T-cell (primary cell): ENCODE data around the gene SPOP. TPM values are rescaled to one million over a fixed set of nuclear protein-coding genes. Genes with fewer than 3 reads are reported as not detected.

ENCODE experiments used
- ATAC-seq, 4 experiments: fragments of 200-7000 bp in 3 of 4; fragments of 150-1000 bp in 1 of 4; cut with Tn5 transposase; replicated peaks in 1 of 4; 1 replicate in 3 of 4; 2 replicates in 1 of 4; pipeline ENCODE4 v1.10.0; 2021; ENCODE audit warnings: moderate library complexity in 3 of 4, mild to moderate bottlenecking in 2 of 4, moderate number of reproducible peaks in 1 of 4
- CTCF ChIA-PET, 2 donors: fragments of 300-600 bp; sonication (Branson Sonifier 250); formaldehyde crosslinking; loops; one replicate each; lab custom pipeline; 2022; ENCODE audit warnings: antibody characterized with exemption in 2 of 2; lab: Charles Lee
- POLR2A ChIA-PET, 2 donors: fragments of 300-600 bp; sonication (Branson Sonifier 250); formaldehyde crosslinking; loops; one replicate each; lab custom pipeline; 2022; ENCODE audit warnings: antibody characterized with exemption in 2 of 2; lab: Charles Lee
- DNase-seq, 35 experiments: peaks; one replicate each; pipeline versions ENCODE4 v3.0.0 to v3.0.0-alpha.2; 2013 to 2023
- H3K27ac ChIP-seq: one replicate; pipeline ENCODE4 v1.5.1; 2013; ENCODE audit warnings: low read length
- H3K27me3 ChIP-seq, 2 experiments: replicated peaks in 1 of 2; 1 replicate in 1 of 2; 2 replicates in 1 of 2; pipeline versions ENCODE4 v1.6.1 to v1.7.0; 2013; ENCODE audit warnings: low read length in 1 of 2, mixed read lengths in 1 of 2; ENCODE audit not compliant: control insufficient read depth in 2 of 2, insufficient read depth in 2 of 2; ENCODE audit errors: extremely low read depth in 1 of 2
- H3K36me3 ChIP-seq, 2 donors: 1 replicate in 1 of 2; 2 replicates in 1 of 2; pipeline versions ENCODE4 v1.6.1 to v1.7.0; 2013; ENCODE audit warnings: low read length in 1 of 2; ENCODE audit not compliant: control insufficient read depth in 2 of 2, insufficient read depth in 1 of 2; ENCODE audit errors: extremely low read depth in 1 of 2
- H3K4me1 ChIP-seq, 2 experiments: 1 replicate in 1 of 2; 2 replicates in 1 of 2; pipeline versions ENCODE4 v1.6.1 to v1.7.0; 2013; ENCODE audit warnings: low read length in 2 of 2, mixed read lengths in 1 of 2; ENCODE audit not compliant: insufficient read depth in 2 of 2, control insufficient read depth in 1 of 2; ENCODE audit errors: extremely low read depth in 1 of 2
- H3K4me3 ChIP-seq, 2 donors: 1 replicate in 1 of 2; 2 replicates in 1 of 2; pipeline versions ENCODE4 v1.5.1 to v1.7.0; 2013; ENCODE audit warnings: mild to moderate bottlenecking in 2 of 2, low read length in 1 of 2, moderate library complexity in 1 of 2; ENCODE audit not compliant: control insufficient read depth in 1 of 2; ENCODE audit errors: extremely low read depth in 1 of 2
- H3K9me3 ChIP-seq: 2 replicates; pipeline ENCODE4 v1.7.0; 2013
- H3K27ac Mint-ChIP-seq, 2 donors: one replicate each; pipeline ENCODE4 v1.8.0; 2020 to 2021; ENCODE audit warnings: mild to moderate bottlenecking in 2 of 2, mixed read lengths in 2 of 2
- H3K27me3 Mint-ChIP-seq, 2 donors: one replicate each; pipeline ENCODE4 v1.8.0; 2021 to 2022; ENCODE audit warnings: mixed read lengths in 2 of 2
- H3K36me3 Mint-ChIP-seq: one replicate; pipeline ENCODE4 v1.8.0; 2021; ENCODE audit warnings: mixed read lengths
- H3K4me1 Mint-ChIP-seq, 3 donors: one replicate each; pipeline ENCODE4 v1.8.0; 2020 to 2022; ENCODE audit warnings: mixed read lengths in 3 of 3, mild to moderate bottlenecking in 1 of 3
- H3K4me3 Mint-ChIP-seq, 3 donors: one replicate each; pipeline ENCODE4 v1.8.0; 2020 to 2022; ENCODE audit warnings: mild to moderate bottlenecking in 3 of 3, mixed read lengths in 3 of 3, moderate library complexity in 3 of 3
- H3K9me3 Mint-ChIP-seq, 3 donors: one replicate each; pipeline ENCODE4 v1.8.0; 2020 to 2022; ENCODE audit warnings: mixed read lengths in 3 of 3
- WGBS: methylation state at CpG from one replicate; pipeline ENCODE4 v1.1.5; 2013; ENCODE audit warnings: missing lambda C conversion rate; ENCODE audit not compliant: insufficient coverage; 5-methylcytosine and 5-hydroxymethylcytosine counted together
- total RNA-seq, 35 experiments: library from RNA in 6 of 35; stranded (reverse) in 6 of 35; fragments of 120-200 nt in 1 of 35; gene quantifications; one replicate each; pipeline versions ENCODE4 v1.2.1 to v1.2.4 and lab custom pipeline; 2013 to 2026

SPOP gene
- total RNA-seq, 5 donors from 2014 or later (not counting 1 experiment from before 2014, with no cell fraction given): 67.1 to 80.4 (median 71.5) TPM

GRCh38 chr17:49700960-49701359 lies 23.1 kb upstream of the SPOP start:
- ChIA-PET CTCF (no interaction called here), POLR2A (interaction anchor here (0.6 to 0.9 kb wide), 2 partner anchors 8 to 139 kb away, joined by 3 read pairs; no protein-coding TSS in a partner anchor)
- Histone ChIP-seq H3K4me1 (peaks cover 6 to 20% of the 10 kb centered on the region in 2 experiments), H3K27me3 (no peaks in the 10 kb centered on the region), H3K36me3 (peaks cover 5 to 68% of the 10 kb centered on the region in 2 donors), H3K27ac (no peak overlapping the region), H3K4me3 (no peak overlapping the region), H3K9me3 (no peaks in the 10 kb centered on the region)
- no peaks in the 10 kb centered on the region for H3K9me3 Mint-ChIP-seq
- DNase-seq: no peak
- H3K27me3 Mint-ChIP-seq: no peaks in the 10 kb centered on the region
- no peak overlapping the region for H3K4me3 Mint-ChIP-seq
- peaks cover 48% of the 10 kb centered on the region for H3K36me3 Mint-ChIP-seq
- peaks cover 23 to 27% (median 25%) of the 10 kb centered on the region in 3 donors for H3K4me1 Mint-ChIP-seq
- peak overlapping the region in 1 of 2 donors; percentile 34 for H3K27ac Mint-ChIP-seq
- no peak for ATAC-seq
- WGBS: 100% methylated on average over 5 of the region's 6 CpGs

- Mint-ChIP-seq H3K27me3 (no peaks in the 10 kb centered on the region), H3K27ac (peak overlapping the region; percentile 50 to 60), H3K9me3 (no peaks in the 10 kb centered on the region), H3K36me3 (peaks cover 41% of the 10 kb centered on the region), H3K4me3 (no peak overlapping the region), H3K4me1 (peaks cover 25 to 31% (median 31%) of the 10 kb centered on the region in 3 donors)
- ATAC-seq: no peak
- Histone ChIP-seq H3K9me3 (no peaks in the 10 kb centered on the region), H3K4me1 (peaks cover 11 to 24% of the 10 kb centered on the region in 2 experiments), H3K27ac (no peak overlapping the region), H3K4me3 (no peak overlapping the region), H3K36me3 (peaks cover 5 to 59% of the 10 kb centered on the region in 2 donors), H3K27me3 (no peaks in the 10 kb centered on the region)
- POLR2A ChIA-PET: no interaction called here
- CTCF ChIA-PET: no interaction called here
- 69% methylated on average over 7 of the region's 8 CpGs for WGBS
- no peak for DNase-seq
Observed at GRCh38 chr17:49699966-49700575, 22.2 kb upstream of the SPOP start.

- H3K36me3 Mint-ChIP-seq: peaks cover 26% of the 10 kb centered on the region
- H3K4me3 Mint-ChIP-seq: no peak overlapping the region
- CTCF ChIA-PET: no interaction called here
- H3K9me3 Mint-ChIP-seq: no peaks in the 10 kb centered on the region
- H3K27me3 ChIP-seq: no peaks in the 10 kb centered on the region
- no peaks in the 10 kb centered on the region for H3K27me3 Mint-ChIP-seq
- POLR2A ChIA-PET: interaction anchor here (0.5 to 0.6 kb wide), 2 partner anchors 66 to 136 kb away, joined by 8 read pairs; partner anchors contain the start of gene FAM117A (in 1 of the 2)
- ATAC-seq (no peak), DNase-seq (no peak)
- H3K27ac Mint-ChIP-seq: peak overlapping the region in 1 of 2 donors; percentile 28
- no peak overlapping the region for H3K27ac ChIP-seq
- H3K36me3 ChIP-seq: peaks cover 5 to 38% of the 10 kb centered on the region in 2 donors
- H3K4me1 Mint-ChIP-seq: peaks cover 28 to 35% (median 35%) of the 10 kb centered on the region in 3 donors
- no peaks in the 10 kb centered on the region for H3K9me3 ChIP-seq
- WGBS: 75% methylated on average over 2 of the region's 6 CpGs
- peaks cover 15 to 25% of the 10 kb centered on the region in 2 experiments for H3K4me1 ChIP-seq
- H3K4me3 ChIP-seq: no peak overlapping the region
Observed at GRCh38 chr17:49698005-49698404, 20.1 kb upstream of the SPOP start.

- peaks cover 16 to 28% of the 10 kb centered on the region in 2 experiments for H3K4me1 ChIP-seq
- H3K9me3 ChIP-seq: no peaks in the 10 kb centered on the region
- ChIA-PET POLR2A (interaction anchor here (0.5 to 0.7 kb wide), 2 partner anchors 77 to 1244 kb away, joined by 3 to 4 read pairs; no protein-coding TSS in a partner anchor), CTCF (interaction anchor here (0.6 to 1.8 kb wide), 11 partner anchors 12 to 301 kb away, joined by 3 to 10 read pairs (median 4); partner anchors contain the start of genes FAM117A (in 1 of the 2) and SLC35B1 (in 1 of the 2))
- H3K36me3 ChIP-seq: peaks cover 5 to 22% of the 10 kb centered on the region in 2 donors
- peaks cover 38 to 42% (median 42%) of the 10 kb centered on the region in 3 donors for H3K4me1 Mint-ChIP-seq
- H3K9me3 Mint-ChIP-seq: no peaks in the 10 kb centered on the region
- peak overlapping the region; percentile 58 for H3K27ac ChIP-seq
- no peaks in the 10 kb centered on the region for H3K27me3 Mint-ChIP-seq
- H3K27ac Mint-ChIP-seq: peak overlapping the region; percentile 71 to 82
- ATAC-seq (peak; percentile 72 to 94 (median 82)), DNase-seq (peak in 33 of 35 experiments; percentile 31 to 82 (median 60))
- WGBS: 40% methylated on average over 5 of the region's 8 CpGs
- no peaks in the 10 kb centered on the region for H3K27me3 ChIP-seq
- peaks cover 17% of the 10 kb centered on the region for H3K36me3 Mint-ChIP-seq
- H3K4me3 Mint-ChIP-seq: peak overlapping the region in 1 of 3 donors; percentile 37
- peak overlapping the region in 1 of 2 donors; percentile 10 for H3K4me3 ChIP-seq
Observed at GRCh38 chr17:49696233-49696761, 18.4 kb upstream of the SPOP start.

- POLR2A ChIA-PET: interaction anchor here (0.5 to 0.7 kb wide), 2 partner anchors 78 to 1244 kb away, joined by 3 to 4 read pairs; no protein-coding TSS in a partner anchor
- Mint-ChIP-seq H3K27me3 (no peaks in the 10 kb centered on the region), H3K36me3 (peaks cover 12% of the 10 kb centered on the region), H3K27ac (peak overlapping the region; percentile 71 to 82), H3K4me1 (peaks cover 43 to 48% (median 47%) of the 10 kb centered on the region in 3 donors), H3K9me3 (no peaks in the 10 kb centered on the region), H3K4me3 (peak overlapping the region in 1 of 3 donors; percentile 37)
- no peaks in the 10 kb centered on the region for H3K27me3 ChIP-seq
- no peak overlapping the region for H3K4me3 ChIP-seq
- DNase-seq (no peak), ATAC-seq (peak in 3 of 4 experiments; percentile 18 to 34 (median 29))
- CTCF ChIA-PET: interaction anchor here (0.6 to 1.8 kb wide), 11 partner anchors 13 to 301 kb away, joined by 3 to 10 read pairs (median 4); partner anchors contain the start of genes FAM117A (in 1 of the 2) and SLC35B1 (in 1 of the 2)
- no peaks in the 10 kb centered on the region for H3K9me3 ChIP-seq
- H3K36me3 ChIP-seq: peaks cover 5 to 16% of the 10 kb centered on the region in 2 donors
- peaks cover 19 to 33% of the 10 kb centered on the region in 2 experiments for H3K4me1 ChIP-seq
- H3K27ac ChIP-seq: peak overlapping the region; percentile 58
- no CpG with 5 or more reads among the region's 5 CpGs for WGBS
Observed at GRCh38 chr17:49695698-49696232, 17.9 kb upstream of the SPOP start.
